Neural progenitor cell (in vitro differentiated cells): Measurements from ENCODE around the gene FKBP14.

Experiments used
- CTCF ChIP-seq: fragments of 200-600 bp; sonication (generic); IDR thresholded peaks from 2 replicates; pipeline ENCODE4 v1.5.1; 2017; ENCODE audit warnings: antibody characterized with exemption, mild to moderate bottlenecking
- EZH2 ChIP-seq: fragments of 200-600 bp; sonication (generic); IDR thresholded peaks from 2 replicates; pipeline ENCODE4 v1.6.1; 2017; ENCODE audit warnings: antibody characterized with exemption, mild to moderate bottlenecking, moderate library complexity
- EZH2phosphoT487 ChIP-seq: fragments of 200-600 bp; sonication (generic); IDR thresholded peaks from 2 replicates; pipeline ENCODE4 v1.6.1; 2017; ENCODE audit warnings: antibody characterized with exemption

GRCh38 chr7:29998489-29998888, 28.0 kb downstream of the FKBP14 start:
- no peak for TF ChIP-seq EZH2phosphoT487
- no peak for TF ChIP-seq EZH2
- TF ChIP-seq CTCF = no peak
